HG03039 (cell line): ENCODE measurements around the gene GIMAP8.

Source experiments
- ATAC-seq: cut with Tn5 transposase; IDR thresholded peaks from one replicate; pipeline ENCODE4 v1.9.1; 2021; ENCODE audit warnings: mild to moderate bottlenecking, moderate library complexity; ENCODE audit not compliant: unreplicated experiment

The GIMAP8 gene

GRCh38 chr7:150410680-150411346, 39.6 kb upstream of the GIMAP8 start:
- ATAC-seq, result no peak

- ATAC-seq, result no peak
Observed at GRCh38 chr7:150411606-150412005, 38.8 kb upstream of the GIMAP8 start.

- no peak for ATAC-seq
Observed at GRCh38 chr7:150412016-150412415, 38.4 kb upstream of the GIMAP8 start.

GRCh38 chr7:150412518-150413488, 37.6 kb upstream of the GIMAP8 start:
- ATAC-seq, result no peak

GRCh38 chr7:150413640-150414081, 36.8 kb upstream of the GIMAP8 start:
- ATAC-seq, result no peak

GRCh38 chr7:150415161-150416153, 35.0 kb upstream of the GIMAP8 start:
- no peak for ATAC-seq

GRCh38 chr7:150417239-150417638, 33.2 kb upstream of the GIMAP8 start:
- ATAC-seq, result no peak

GRCh38 chr7:150417863-150418262, 32.6 kb upstream of the GIMAP8 start:
- no peak for ATAC-seq

- ATAC-seq, result no peak
Observed at GRCh38 chr7:150420242-150420641, 30.2 kb upstream of the GIMAP8 start.

- ATAC-seq, result peak; percentile 67
Observed at GRCh38 chr7:150420987-150421674, 29.3 kb upstream of the GIMAP8 start.

GRCh38 chr7:150421831-150422230, 28.6 kb upstream of the GIMAP8 start:
- no peak for ATAC-seq

- ATAC-seq, result no peak
Observed at GRCh38 chr7:150425670-150426069, 24.8 kb upstream of the GIMAP8 start.

- no peak for ATAC-seq
Observed at GRCh38 chr7:150428671-150429451, 21.6 kb upstream of the GIMAP8 start.

- no peak for ATAC-seq
Observed at GRCh38 chr7:150429699-150430098, 20.7 kb upstream of the GIMAP8 start.

GRCh38 chr7:150430465-150431085, 19.9 kb upstream of the GIMAP8 start:
- ATAC-seq, result no peak

- ATAC-seq, result no peak
Observed at GRCh38 chr7:150431839-150432658, 18.4 kb upstream of the GIMAP8 start.

GRCh38 chr7:150432915-150433892, 17.2 kb upstream of the GIMAP8 start:
- no peak for ATAC-seq
